DMS53 treated with DMSO at 0.1 percent for 48 hours (cell line): ENCODE measurements around the gene PRRT1.
"Not testable (repeated sequence)": the region's sequence is repeated elsewhere in the genome, so short reads cannot be mapped to it uniquely, and the experiment has no call there.

Experiments used
- DNase-seq: peaks from one replicate; lab custom pipeline; 2025; ENCODE audit not compliant: unreplicated experiment; lab: John Stamatoyannopoulos, UW

The PRRT1 gene

GRCh38 chr6:32151863-32152768 lies at the start of gene PRRT1:
Gene PRRT1 (minus strand): TSS chr6:32151939. CDS start chr6:32151827, 112 bp downstream.
- DNase-seq, result no peak

DNA sequence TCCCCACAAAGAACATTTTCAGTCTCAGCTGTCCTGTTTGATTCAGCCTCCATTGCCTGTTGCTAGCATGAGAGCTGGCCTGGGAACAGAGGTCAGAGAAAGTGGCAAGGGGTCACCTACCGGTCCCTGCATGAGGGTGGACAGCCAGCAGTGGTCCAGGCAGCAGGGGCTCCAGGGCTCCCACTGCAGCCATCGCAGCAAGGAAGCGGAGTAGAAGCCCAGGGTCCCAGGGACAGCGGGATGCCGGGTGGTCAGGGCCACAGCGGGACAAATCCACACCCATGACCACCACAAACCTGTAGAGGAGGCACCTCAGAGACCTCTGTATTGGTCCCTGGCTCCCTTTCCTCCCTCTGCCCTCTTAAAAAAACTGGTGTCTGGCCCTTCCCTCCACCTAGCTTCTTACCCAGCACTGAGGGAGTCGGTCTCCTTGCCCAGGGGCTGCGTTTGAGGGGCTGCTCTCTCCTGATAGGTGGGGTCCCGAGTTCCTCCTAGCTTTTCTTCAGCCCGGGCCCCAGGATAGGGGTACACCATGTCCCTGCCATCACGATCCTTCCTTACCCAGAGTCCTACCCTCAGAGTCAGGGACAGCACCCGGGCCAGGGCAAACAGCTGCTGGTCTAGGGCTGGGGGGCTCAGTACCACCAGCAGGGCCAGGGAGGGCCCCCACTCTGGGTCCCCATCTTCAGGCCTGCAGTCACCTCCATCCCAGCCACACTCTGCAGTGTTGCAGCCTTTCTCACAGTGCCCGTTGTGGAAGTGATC lies 49.2 kb upstream of the PRRT1 start:
- no peak for DNase-seq

GRCh38 chr6:32198866-32199265 lies 47.1 kb upstream of the PRRT1 start:
- no peak for DNase-seq

DNA sequence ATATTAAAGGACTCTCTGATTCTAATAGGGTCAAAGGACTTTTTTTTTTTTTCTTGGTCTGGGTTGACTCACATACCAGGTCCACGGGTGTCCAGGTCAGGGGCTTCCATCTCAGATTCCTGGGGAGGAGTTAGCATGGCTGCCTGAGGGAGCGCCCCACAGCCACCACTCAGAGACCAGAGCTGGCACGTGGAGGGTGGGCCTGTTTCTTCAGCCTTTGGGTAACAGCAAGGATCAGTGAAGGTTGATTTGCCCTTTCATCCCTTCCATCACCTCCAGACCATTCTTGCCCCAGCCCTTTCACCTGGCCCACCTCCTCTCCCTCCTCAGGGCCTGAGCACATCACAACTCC lies 46.6 kb upstream of the PRRT1 start:
- no peak for DNase-seq

- no peak for DNase-seq
Measured at GRCh38 chr6:32196682-32197616, 45.2 kb upstream of the PRRT1 start.

- no peak for DNase-seq
Measured at GRCh38 chr6:32195902-32196681, 44.4 kb upstream of the PRRT1 start.

DNA sequence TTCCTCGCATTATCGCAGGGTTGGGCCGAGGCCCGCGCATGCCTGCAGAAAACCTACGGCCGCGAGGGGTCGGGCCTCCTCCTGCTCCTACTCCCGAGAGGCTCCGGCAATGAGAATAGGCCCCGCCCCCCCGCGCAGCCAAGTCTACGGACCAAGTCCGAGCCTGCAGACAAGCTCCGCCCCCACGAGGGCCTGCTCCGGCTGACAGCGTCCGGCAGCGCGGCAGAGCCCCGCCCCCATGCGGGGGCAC lies 43.8 kb upstream of the PRRT1 start:
- peak; percentile 99 for DNase-seq

DNA sequence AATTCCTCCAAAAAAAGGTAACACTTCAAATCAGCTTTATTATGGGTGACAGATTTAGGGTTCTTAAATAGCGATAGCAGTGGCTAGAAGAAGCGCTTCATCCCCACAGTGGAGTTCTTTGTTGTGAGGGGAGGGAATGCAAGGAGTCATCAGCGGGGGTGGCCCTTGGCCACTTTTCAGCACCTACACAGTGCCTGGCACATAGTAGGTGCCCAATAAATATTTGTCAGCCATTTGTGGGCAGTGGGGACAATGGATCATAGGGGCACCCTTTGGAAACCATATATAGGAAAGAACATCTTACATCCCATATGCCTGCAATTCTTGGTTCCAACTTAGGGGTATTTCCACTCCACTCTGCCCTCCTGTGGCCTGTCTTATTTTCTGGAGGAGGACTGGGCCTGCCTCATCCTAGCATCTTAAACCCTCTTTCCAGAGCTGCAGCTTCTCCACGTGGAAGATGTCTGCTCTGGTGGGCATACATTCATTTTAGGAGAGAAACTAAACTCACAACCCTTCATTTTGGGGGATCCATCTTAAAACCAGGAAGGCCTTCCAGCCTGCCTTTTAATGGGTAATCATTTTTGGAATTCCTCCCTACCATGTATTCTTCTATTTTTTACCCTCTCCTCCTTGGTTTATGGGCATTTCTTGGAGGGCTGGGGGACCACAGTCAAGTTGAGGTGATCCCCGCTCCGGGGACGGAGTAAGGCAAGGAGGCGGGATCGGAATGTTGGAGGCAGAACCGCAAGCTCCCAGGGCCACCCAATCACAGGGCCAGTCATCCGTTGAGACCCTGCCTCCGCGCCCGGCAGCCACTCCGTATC lies 43.3 kb upstream of the PRRT1 start:
- DNase-seq, result peak; percentile 22

DNA sequence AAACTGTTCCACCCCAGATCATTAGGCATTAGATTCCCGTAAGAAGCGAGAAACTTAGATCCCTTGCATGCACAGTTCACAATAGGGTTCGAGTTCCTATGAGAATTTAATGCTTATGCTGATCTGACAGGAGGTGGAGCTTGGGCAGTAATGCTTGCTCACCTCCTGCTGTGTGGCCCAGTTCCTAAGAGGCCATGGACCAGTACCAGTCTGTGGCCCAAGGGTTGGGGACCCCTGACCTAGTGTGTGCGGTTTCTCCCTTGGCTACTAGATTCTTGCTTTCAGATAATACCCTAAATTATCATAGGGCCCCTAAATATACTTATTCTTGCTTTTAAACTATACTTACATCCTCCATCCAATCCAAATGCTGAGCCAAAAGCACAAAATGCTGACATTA lies 42.6 kb upstream of the PRRT1 start:
- no peak for DNase-seq

- DNase-seq, result not testable (repeated sequence)
Measured at GRCh38 chr6:32193096-32193495, 41.4 kb upstream of the PRRT1 start.

DNA sequence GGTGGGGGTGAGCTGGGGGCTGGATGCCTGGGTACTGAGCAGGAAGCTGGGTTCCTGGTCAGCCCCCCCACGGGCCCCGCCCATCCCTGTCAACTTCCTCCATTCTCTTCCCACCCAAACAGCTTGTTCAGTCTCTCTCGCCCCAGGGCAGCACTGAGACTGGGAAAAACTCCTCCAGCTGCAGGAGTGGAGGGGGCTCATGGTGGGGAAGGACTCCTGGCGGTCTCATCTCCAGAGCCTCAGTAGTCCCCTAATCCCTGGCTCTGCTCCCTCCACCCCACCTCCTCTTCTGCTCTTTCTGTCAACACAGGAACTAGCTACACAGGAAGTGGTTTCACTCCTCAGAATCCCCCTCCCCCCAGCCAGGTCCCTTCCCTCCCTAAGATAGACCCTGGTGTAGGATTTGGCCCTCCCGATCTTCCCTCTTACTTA lies 40.9 kb upstream of the PRRT1 start, which contains the start of gene GPSM3:
Gene GPSM3, minus strand, starts transcription at position 36 of the 432 bp plus-strand sequence. CDS start 130 bp downstream, outside the sequence.
- no peak for DNase-seq

GRCh38 chr6:32191696-32192607 lies 40.2 kb upstream of the PRRT1 start:
- no peak for DNase-seq

GRCh38 chr6:32190911-32191677 lies 39.4 kb upstream of the PRRT1 start:
- DNase-seq, result no peak

DNA sequence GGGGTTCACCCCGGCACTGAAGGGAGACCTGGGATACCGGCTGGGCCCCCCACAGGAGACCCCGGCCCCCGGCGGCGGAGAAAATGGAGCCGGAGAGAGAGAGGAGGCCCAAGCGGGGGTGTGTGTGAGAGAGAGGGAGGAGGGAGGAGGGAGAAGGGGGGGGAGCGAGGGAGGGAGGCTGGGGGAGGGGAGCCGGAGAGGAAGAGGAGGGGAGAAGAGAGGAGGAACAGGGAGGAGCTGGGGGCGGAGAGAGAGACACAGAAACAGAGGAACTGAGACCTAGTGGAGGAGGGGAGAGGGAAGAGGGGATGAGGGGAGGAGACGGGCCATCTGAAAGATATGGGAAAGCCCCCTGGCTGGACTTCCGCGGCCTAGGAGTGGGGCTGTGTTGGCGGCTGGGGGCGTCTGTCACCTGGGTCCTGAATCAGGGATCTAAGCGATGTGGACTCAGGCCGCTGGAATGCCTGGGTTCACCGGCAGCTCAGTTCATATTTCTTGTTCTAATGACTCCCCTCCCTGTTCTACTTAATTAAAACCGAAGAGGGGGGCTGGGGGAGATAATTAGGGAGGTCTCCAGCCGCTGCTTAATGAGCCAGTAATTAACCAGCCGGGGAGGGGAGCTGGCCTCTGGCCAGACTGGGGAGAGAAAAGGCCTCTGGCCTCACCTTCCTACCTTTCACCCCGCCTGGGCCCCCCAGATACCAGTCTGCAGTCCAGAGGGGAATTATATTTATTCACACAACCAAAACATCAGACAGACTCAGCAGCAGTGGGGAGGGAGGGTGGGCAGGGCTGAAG lies 38.5 kb upstream of the PRRT1 start, which contains the start of gene PBX2:
Gene PBX2, minus strand, starts transcription at position 149 of the 798 bp plus-strand sequence. CDS start 287 bp downstream, outside the sequence.
- DNase-seq, result peak; percentile 41

- no peak for DNase-seq
Measured at GRCh38 chr6:32189742-32190053, 38.0 kb upstream of the PRRT1 start.

DNA sequence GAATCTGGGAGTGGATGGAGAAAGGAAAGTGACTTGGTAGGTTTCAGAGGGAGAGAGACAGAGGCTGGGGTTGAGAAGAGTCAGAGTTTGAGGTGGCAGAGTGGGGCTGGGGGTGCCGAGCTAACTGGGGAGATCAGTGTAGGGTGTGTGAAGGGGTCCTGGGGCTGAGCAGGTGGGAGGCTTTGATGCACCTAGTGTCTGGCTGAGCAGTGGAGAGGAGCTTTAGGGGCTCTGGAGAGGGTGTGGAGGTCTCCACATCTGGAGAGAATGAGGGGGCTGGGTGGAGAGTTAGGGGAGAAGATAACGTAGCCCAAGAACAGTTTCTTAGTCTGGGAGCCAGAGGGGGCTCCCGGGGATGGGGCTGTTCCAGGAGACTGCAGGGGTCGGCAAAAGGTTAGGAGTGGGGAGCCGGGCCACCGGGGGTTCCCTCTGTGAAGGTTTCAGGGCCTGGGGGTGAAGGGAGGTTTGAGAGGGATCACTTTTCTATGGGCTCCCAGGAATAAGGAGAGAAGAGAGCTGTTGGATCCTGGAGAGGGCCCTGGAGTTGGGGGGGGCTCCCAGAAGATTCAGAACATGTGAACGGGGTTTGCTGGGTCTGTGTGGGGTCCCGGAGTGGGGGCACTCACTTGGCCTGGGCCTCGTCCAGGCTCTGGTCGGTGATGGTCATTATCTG lies 37.5 kb upstream of the PRRT1 start:
- no peak for DNase-seq
